ENCODE results near the gene KCNF1.

GRCh38 chr2:10871978-10872377 lies 39.8 kb upstream of the KCNF1 start:
- TF ChIP-seq CTCF (conservative IDR thresholded peaks at IDR 0.05) (no peak), ZFX (IDR thresholded peaks at IDR 0.05) (no peak)
